NOMO-1 (cell line): ENCODE data around the gene CBX3.
"Not testable (repeated sequence)": the region's sequence is repeated elsewhere in the genome, so short reads cannot be mapped to it uniquely, and the experiment has no call there.

ENCODE experiments used
- DNase-seq, 2 experiments: peaks; one replicate each; lab custom pipeline; 2025; ENCODE audit not compliant: unreplicated experiment in 2 of 2; lab: John Stamatoyannopoulos, UW

CBX3 gene

GRCh38 chr7:26200038-26200443 lies 1.5 kb upstream of the CBX3 start:
- peak; percentile 73 for DNase-seq

DNA sequence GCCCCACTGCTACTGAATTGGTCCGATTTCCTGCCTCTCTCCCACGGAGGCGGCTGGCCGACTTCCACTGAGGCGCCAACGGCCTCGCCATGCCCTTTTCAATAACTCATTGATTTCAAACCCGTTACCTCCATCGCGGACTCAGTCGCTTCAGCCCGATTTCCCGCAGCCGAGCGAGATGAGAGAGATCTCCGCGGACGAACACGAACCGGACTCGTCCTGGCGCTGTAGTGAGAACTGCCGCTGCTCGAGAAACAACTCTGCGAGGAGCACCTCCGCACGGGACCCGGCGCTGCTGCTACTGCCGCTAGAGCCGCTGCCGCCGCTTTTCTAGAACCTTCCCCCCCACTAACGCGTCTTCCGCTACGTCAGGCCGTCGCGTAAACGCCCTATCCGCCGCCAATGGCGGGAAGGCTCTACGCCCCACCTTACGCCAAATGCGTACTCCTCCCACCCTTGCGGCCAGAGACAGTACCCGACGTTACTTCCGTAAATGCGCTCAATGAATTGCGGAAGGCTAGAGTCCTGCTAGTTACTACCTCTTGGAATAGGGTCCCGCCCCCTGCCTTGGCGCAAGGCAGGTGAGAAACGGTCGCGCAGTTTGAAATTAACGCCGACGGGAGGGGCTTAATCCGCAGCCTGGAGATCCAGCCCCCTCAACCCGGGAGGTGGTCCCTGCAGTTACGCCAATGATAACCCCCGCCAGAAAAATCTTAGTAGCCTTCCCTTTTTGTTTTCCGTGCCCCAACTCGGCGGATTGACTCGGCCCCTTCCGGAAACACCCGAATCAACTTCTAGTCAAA lies 900 bp upstream of the CBX3 start, which contains the start of gene HNRNPA2B1:
TSS of gene HNRNPA2B1 (minus strand) at position 303 of the 803 bp plus-strand sequence. CDS start at position 134, 169 bp downstream.
- peak; percentile 97 to 99 for DNase-seq

DNA sequence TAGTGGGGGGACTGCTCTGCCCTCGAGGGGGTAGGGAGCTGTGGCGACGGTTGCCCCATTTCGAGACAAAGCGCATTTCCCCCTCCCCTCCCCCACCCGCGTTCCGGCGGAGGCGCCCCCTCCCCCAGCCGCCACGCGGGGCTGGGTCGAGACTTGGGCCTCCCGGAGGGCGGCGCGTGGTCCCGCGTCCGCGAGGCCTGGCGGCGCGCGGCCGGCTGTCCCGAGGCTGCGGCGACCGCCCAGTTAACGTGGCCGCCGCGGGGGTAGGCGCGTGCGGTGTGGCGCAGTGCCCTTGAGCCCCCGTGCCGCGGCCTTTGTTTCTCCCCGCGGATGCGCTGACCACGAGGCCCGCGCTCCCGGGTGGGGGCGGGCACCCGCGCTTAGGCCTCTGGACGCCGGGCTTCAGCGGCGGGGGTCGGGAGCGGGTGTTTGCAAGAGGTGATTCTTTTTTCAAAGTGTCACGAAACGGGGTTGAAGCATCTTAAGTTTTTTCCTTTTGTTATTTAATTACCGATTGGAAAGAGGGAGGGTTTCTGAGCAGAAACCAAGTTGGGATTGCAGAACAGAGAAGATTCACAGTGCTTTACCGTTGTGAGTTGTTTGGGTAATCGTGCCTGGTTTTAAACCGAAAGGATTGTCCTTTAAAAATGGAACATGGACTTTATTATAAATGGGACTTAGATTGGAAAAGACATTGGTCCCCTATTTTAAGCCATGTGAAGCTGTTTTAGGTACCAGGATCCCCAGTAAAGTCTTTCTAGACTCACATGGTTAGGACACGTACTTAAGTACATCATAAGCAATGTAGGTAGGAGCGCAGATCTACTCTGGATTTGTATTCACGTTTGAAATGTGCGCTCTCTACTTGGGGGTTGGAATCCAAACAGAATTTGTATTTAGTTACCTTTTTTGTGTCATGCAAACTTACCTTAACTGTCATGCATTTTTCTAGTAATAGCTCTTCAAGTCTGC lies 760 bp downstream of the CBX3 start:
- peak; percentile 44 to 59 for DNase-seq

DNA sequence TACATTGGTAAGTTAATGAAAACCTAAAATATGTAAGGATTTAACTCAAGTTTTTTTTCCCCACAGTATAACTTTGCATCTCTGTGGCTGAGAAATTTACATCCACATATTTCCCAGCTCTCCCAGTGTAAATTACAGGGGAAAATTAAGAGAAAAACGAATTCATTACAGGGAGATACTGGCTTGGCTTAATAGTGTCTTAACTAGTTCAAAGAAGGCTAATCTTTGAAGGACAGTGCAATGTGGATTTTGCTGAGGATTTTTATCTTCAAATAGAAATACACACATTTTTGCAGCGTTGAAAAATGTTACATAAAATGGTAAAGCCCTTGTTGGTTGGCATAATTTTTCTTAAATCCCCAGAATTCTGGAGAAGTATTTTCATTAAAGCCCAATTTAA lies 1.5 kb downstream of the CBX3 start:
- DNase-seq, result no peak

DNA sequence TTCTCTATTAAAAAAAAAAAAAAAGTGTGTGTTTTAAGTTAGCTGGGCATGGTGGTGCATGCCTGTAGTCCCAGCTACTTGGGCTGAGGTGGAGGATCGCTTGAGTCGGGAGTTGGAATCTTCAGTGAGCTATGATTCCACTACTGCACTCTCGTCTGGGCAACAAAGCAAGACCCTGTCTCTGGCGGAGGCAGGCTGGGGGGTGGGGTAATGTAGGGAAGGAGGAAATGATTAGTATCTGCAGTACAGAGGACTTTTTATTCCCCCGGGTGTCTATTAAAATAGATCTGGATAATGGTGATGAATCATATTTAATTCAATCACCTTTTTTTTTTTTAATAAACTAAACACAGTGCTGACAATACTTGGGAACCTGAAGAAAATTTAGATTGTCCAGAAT lies 6.5 kb downstream of the CBX3 start:
- no peak for DNase-seq

DNA sequence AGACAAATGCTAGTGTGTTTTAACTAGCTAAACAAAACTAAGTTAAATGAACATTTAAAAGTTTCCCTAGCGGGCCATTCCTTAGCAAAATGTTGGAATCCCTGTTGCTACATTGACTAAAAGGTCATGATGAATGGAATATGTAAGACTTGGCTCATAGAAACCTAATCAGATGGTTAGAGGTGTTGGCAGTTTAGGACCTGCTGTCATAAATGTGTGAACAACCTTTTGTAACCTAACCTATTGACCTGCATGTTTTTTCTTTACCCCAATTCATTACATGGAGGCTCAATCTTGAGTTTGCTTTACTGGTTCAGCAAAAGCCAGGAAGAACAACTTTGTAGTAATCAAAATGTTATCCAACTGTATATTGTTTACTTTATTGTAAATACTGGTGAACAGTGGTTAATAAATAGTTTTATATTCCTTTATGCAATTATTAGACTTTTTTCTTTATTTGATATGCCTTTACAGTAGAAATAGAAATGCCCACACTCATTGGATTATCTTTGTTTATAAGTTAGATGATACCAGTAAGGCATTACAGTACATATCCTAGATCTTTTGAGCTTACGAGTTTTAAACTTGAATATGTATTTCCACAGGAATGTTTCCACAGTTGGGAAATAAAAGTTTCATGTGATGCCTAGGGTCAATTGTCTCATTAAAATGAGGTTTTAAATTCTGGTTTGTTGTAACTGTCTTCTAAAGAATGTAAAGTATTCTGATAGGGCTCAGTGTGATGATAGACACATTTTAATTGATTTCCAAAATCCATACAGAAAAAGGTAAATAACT lies 11.6 kb downstream of the CBX3 start:
- no peak for DNase-seq

DNA sequence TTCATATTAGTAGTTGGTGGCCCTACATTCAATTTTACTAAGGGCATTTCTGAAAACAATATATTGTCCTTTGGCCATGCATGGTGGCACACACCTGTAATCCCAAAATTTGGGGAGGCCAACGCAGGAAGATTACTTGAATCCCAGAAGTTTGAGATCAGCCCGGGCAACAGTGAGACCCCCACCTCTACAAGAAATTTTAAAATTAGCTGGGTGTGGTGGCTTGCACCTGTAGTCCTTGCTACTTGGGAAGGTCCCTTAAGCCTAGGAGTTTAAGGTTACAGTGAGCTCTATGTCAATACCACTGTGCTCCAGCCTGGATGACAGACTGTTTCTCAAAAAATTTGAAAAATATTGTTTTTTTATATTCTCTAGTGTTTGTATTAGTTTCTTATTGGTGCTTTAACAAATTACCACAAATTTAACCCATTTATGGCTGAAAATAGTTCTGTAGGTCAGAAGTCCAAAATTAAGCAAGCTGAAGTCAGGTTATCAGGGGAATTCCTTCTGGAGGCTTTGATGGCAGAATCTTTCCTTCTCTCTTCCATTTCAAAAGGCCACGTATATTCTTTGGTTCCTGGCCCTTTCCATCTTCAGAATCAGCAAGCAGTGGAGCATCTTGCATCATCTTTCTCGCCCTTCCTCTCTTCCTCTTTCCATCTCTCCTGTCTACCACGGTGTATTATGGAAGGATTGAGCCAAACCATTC lies 12.4 kb downstream of the CBX3 start:
- no peak for DNase-seq

DNA sequence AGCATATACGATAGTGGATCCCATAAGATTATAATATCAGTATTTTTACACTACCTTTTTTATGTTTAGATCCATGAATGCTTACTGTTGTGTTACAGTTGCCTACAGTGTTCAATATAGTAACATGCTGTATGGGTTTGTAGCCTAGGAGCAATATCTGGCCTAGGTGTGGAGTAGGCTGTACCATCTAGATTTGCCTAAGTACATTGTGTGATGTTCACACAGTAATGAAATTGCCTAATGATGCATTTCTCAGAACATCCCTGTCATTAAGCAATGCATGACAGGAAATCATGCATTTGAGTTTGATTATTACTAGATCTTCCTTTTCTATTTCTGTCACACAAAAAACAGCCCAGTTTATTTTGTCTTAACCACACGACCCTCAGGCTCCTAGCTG lies 14.5 kb downstream of the CBX3 start:
- no peak for DNase-seq

- no peak for DNase-seq
Observed at GRCh38 chr7:26224359-26224758, 22.8 kb downstream of the CBX3 start.

DNA sequence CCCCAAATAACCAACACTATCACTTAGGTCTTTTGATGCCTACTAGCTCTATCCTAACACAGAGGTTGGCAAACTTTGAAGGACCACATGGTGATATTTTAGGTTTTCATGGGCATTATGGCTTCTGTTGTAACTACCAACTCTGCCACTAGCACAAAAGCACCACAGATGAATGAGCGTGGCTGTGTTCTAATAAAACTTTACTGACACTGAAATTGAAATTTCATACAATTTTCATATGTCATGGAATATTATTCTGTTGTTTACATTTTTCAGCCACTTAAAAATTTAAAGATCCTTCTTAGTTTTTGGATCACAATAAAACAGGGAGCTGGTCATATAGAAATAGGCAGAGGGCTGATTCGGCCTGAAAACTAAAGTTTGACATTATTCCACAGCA lies 26.4 kb downstream of the CBX3 start:
- DNase-seq, result no peak

DNA sequence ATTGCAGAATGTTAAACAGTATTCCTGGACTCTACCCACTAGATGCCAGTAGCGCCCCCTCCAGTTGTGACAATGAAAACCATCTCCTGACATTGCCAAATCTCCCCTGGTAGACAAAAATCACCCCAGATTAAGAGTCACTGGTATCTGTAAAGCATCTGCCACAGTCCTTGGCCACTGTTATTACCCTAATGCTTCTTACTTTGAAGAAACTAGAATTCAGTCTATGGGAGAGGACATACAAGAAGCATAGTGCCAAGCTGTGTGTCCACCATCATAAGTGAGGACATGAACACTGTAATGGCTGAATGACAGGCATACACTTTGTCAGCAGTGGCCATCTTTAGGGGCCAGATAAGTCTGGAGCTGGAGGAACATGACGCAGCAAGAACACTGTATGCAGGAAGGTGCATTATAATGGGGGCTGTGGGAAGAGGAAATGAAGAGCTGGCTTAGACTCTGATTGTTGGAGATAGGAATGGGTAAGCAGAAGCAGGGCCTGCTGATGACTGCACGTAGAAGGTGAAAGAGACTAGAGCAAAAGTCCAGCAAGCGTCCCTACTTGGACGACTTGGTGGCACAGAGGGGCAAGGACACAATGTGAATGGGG lies 32.5 kb downstream of the CBX3 start:
- DNase-seq, result no peak

DNA sequence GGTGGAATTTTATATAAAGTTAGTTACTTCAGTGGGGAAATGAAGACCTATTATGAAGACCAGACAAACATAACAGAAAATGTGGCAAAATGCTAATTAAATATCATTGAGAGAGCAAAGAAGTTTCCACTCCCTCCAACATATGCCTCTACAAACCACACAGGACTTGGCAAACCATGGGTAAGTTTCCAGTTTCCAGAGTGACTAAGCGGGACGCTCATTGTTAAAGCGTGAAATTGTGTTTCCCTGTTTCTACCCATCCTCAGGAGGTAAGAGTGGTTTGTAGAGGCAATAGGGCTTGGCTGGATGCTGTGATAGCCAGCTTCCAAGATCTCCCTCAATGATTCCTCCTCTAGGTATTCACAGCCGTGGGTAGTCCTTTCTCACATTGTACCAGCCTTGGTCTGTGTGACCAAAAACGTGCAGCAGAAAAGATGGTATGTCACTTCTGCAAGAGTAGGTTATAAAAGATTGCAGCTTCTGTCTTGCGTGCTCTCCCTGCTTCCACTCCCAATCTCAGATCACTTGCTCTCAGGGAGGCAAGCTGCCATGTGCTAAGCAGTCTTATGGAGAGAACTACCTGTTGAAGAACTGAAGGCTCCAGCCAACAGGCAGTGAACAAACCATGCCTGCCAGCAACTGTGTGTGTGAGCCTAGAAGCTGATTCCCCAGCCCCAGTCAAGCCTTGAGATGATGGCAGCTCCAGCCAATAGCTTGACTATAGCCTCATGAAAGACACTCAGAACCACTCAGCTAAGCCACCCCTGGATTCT lies 35.7 kb downstream of the CBX3 start:
- DNase-seq, result no peak

DNA sequence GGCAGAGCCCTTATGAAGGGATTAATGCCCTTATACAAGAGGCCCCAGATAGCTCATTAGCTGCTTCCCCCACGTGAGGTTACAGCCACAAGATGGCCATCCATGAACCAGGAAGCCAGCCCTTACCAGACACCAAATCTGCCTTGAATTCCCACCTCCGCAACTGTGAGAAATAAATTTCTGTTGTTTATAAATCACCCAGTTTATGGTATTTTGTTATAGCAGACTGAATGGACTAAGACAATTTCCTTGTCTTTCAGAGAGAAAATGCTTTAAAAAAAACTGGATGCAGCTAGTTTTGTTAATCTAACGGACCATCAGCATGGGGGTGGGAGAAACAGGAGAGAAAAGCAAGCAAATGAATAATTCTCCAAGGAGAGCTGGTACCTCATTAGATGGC lies 36.5 kb downstream of the CBX3 start:
- DNase-seq, result no peak

DNA sequence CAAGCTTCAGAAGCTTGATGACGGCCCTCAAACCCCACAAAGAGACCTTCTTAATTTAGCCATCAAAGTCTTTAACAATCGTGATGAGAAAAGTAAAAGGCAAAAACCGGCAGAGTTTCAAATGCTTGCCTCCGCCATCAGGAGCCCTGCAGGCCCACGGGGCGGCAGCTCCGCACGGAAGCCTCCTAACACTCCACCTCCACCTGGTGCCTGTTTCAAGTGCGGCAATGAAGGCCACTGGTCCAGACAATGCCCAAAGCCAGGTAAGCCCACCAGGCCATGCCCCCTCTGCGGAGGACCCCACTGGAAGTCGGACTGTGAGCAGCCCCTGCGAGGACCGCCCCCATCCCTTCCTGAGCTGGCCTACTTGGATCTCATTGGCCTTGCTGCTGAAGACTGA lies 43.6 kb downstream of the CBX3 start:
- DNase-seq, result no peak

GRCh38 chr7:26250239-26250638 lies 48.7 kb downstream of the CBX3 start:
- no peak for DNase-seq

GRCh38 chr7:26261866-26262265 lies 60.3 kb downstream of the CBX3 start:
- not testable (repeated sequence) for DNase-seq
